DMS 273 (cell line): ENCODE measurements around the gene PPP1R17.

Source experiments
- DNase-seq: peaks from one replicate; lab custom pipeline; 2025; ENCODE audit not compliant: unreplicated experiment; lab: John Stamatoyannopoulos, UW

Gene PPP1R17

DNA sequence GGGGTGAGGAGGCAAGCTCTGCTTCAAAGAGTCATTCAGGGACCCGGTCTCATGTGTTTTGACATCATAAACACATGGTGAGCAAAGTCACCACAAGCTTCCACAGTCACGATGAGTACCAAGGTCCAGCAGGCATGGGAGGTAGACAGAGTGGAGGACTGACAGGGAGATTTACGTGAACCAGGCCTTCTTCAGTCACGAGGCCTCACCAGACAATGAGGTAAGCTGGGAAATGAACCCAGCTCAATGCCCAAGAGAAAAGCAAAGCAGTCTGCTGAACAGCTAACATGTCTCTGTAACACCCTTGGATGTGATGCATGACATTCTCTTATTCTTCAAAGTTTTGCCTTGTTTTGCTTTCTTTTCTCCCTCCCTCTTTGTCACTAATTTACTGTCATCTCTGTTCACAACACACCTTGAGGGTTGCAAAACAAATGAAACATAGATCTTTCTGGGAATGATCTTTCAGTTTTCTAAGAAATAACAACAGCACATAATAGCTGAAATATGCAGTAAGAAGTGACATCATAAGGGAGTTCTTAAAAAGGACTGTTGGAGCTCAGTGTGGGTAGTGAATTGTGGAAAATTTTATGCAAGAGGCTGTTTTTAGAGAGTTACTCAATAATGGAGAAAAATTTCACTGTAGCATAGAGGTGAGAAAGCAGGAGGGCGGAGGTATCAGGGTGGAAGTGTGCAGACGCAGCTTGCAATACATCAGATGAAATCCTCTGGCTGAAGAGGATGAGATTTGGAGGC lies 9.0 kb downstream of the PPP1R17 start:
- no peak for DNase-seq

DNA sequence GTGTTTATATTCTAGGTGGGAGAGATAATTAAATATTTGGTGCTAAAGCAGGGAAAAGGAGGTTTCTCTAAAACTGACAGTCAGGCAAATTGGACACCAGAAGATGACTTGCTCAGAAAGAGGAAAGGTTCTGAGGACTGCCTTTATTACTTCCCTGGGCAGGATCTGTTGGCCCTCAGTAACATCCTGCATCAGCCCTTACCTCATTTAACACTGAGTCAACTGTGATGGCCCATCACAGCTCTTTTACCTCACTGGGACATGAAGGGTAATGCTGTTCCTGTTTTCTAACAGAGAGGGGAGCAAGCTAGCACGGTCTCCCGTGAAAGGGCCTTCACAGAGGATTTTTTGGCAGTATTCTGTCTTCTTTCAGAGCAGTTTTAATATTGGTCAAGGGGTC lies 12.0 kb downstream of the PPP1R17 start:
- DNase-seq, result no peak

DNA sequence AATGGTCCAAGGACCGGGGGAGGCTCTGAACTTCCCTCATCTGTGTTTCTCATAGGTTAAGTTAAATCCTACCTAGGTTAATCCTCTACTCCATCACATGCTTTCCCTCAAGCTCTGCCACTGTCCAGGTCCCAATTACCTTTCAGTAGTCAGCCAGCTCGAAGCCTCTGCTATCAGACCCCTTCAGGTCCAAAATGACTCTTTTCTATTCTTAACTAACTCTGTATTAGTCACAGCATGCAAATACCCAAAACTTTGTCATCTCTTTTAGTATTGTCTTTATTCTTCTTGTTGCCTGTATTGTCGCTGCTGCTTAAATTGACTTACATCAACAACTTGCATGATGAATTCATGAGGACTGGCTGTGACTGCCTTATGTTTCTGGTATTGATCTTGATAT lies 15.3 kb downstream of the PPP1R17 start:
- DNase-seq, result no peak

DNA sequence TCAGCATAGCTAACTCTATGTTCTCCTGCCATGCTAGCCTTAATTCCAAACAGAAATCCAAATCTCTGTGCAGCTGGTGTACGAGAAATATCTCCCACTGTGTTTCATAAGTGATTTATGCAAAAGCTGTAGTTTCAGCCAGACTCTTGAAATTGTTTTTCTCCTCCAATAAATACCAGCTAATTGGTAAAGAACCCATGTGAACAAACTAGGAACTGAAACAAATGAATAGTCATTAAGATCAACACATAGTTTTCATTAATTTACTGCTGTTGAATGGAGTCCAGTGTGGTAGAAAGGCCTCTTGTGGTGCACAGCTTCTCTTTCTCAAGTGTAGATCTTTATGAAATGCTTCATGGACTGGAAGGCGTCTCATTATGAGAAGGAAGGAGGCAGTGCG lies 18.4 kb downstream of the PPP1R17 start:
- DNase-seq, result no peak

DNA sequence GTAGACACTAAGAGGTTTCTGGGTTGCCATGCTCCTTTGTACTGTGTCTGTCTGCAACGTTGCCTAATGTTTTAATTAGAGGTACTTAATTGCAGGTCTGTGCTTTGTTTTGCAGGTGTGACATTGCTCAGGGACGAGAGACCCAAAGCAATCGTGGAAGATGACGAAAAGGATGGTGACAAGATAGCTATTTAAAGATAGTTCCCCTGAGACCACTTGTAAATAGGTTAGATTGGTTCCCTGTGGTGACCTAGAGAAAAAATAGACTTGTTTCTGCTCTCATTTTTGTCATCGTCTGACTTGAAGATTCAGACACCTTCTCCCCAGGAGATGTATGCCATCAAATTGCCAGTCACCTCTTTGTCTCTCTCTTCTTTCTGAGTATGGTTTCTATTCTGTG lies 20.1 kb downstream of the PPP1R17 start:
- DNase-seq, result no peak

DNA sequence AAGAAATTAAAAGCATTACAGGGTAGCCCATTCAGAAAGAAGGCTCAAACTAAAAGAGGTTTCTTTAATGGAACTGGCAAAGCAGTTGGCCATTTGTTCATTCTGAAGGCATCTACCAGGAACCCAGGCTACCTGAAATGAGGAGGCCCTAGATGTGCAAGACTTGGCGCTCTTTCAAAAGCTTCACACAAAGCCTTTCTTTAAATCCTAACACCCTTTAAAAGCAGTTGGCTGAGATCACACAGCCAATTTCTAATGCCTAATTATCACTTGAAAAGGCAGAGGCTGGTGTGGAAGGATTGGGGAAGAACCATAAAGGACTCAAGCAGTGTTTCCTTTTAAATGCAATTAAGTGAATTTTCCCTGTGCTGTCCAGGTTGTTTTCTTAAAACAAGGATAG lies 23.2 kb downstream of the PPP1R17 start:
- DNase-seq, result peak; percentile 49

DNA sequence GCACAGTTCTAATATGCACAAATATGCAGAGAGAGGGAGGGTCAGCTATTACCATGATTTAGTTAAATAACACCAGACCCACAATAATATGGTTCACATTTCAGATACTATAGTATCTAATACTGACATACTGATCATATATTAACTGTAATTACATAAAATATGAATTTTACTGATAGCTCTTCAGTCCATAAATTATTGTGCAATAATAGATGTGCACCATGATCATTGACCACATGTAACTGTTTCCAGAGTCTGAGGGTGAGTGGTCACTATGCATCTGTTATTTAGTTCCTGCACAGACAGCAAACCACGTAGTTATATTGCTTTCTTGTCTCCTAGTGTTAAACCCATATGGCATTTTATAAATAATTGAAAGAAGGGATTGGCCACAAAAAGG lies 29.3 kb downstream of the PPP1R17 start:
- DNase-seq, result no peak

DNA sequence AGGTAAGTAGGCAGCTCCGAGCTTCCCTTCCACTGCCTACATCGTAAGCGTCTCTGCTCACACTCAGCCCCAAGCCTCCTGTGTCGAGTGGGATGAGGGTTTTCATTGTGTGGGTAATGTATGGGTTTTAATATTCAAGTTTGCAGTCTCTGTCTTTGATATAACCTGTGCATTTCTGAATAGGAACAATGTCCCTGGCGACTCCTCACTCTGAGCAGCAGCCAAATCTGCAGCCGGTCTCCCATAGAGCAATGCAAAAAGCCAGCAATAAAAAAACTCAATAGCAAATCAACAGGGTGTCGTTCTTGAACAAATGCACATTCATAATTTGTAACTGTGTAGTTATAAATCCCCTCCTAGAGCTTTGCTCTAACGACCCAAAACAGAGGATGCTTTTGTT lies 33.4 kb downstream of the PPP1R17 start:
- DNase-seq, result no peak

DNA sequence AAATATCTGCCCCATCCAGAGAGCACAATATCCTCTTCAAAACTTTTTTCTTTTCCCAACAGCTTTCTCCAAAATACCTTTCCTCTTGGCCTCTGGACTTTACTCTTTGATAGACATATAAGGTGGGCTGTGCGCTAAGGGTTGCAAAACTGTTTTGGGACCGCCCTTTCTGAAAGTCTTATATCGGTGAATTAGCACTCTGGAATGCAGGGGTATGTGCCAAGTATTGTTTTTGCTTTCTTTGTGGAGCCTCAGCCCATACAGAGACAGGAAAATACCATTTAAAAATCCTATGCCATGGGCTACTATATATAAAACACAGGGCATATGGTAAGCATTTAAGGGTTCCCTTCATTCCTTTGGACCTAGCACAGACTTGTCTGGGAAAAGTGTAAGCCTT lies 37.7 kb downstream of the PPP1R17 start:
- no peak for DNase-seq

DNA sequence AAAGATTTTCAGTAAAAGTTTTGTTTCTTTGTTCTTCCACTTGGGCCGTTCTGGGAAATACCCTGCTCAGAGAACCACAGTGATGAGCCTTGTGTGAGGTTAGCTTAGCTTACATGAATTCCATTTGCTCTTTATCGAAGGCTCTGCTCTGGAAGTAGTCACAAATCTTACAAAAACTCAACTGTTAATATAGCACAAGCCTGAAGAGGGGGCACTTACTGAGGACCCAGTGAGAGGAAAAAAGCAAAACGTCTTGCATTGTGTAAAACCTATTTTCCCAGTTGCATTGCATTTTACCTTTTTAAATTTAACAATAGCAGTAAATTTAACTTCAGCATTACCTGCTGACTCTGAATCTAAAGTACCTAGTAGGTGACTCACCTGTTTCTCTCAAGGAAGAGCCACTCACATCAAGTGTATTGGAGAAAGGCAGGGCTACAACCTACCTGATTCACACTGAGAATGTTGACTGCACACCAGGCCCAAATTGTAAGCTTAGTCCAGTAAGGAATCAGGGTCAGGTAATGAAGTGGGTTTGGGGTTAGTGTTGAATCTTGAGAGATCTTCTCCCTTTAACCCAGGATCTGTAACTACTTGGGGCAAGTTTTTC lies 42.3 kb downstream of the PPP1R17 start:
- peak; percentile 27 for DNase-seq

DNA sequence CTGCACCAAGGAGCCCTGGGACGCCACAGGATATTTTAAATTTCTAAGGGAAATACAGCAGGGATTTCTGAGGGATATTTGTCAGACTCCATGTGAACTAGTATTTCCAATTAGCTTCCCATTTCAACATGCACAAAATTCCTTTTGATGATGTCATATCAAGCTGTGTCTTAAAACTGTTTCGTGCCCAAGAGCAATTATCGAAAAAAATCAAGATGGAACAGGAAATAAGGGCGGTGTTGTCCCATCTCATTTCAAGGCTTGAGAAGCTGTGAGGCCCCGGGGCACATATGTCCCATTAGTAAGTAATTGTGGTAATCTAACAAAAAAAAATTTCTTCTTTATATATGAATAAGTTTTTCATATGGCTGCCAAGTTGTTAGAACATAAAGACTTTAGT lies 47.4 kb downstream of the PPP1R17 start:
- DNase-seq, result no peak

DNA sequence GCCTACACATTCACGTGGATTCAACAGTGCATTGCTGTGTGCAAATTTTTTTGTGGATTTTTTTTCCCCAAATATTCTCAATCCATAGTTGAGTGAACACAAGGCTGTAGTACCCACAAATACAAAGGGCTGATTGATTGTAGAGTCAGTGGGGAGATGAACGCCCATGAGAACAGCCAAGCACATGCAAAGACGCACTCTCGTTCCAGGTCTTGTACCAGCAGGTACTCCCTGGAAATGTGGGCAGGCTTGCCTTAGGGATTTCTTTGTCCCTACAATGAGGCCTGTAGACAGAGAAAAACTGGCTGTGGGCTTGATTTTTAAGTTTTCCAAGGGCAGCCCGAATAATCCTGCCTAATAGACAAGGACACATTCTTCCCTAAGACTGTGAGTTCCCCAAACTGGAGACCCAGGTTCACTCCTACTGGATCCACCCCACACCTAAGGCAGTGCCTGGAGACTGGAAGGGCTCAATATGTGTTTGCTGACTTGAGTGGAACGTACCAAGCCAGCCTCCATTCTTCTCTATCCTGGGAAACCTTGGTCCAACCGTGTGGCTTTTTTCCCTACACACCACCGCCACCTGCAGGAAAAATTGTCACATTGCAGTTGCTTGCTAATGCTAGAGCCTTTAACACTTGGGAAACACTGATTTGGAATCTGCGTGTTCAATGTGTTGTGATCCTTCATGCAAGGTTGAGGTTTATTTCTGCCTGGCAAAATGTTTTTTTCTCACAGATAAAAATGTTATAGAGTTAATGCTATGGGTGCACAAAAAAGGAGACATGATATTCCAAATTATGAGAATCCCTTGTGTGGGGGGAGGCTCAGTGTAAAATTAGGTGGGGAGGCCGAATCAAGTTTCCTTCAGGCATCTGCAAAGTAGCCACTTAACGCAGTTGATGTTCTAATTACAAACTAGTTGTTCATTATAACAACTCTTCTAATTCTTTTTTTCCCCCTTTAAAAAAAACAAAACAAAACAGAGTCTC lies 49.3 kb downstream of the PPP1R17 start:
- DNase-seq, result peak; percentile 94

DNA sequence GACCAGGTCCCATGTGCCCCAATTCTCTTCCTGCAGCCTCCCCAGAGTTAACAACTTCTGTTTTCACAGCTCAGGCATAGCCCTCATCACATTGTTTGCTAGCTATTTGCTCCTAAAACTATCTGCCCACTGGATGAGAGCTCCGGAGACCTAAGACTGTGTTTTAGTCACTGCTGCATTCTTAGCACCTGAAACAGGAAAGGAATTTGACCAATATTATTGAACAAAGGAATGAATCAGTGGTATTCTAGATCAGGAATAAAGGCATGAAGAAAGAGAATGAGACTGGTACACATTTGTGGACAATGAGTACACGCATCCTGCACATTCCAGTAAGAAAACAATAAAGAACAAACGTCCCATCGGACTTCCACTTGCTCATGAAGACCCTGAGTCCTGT lies 54.8 kb downstream of the PPP1R17 start:
- DNase-seq, result no peak

DNA sequence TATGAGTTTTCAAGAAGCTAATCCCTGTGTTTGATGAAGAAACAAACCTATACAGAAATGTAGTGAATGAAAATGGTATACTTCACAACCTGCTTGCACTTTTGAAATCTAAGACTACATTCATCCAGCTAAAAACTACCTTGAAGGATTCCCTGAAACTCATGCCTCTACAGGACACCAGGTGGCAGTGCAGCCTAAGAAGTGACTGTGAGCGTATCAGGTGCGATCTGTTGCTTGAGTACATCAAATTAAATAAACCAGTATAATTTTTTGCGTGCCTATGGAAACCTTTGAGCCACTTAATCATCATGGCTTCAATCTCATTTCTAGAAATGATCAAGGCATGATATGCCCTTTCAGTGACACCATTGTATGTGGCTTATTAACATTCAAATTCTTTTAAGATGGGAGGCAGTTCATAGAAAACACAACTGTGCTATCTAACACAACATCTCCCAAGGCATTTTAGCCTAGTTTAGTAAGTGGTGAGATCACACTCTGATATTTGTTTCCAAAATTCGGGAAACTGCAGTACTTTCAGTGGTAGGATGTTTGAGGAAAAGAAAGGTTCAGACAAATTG lies 57.4 kb downstream of the PPP1R17 start:
- peak; percentile 91 for DNase-seq

DNA sequence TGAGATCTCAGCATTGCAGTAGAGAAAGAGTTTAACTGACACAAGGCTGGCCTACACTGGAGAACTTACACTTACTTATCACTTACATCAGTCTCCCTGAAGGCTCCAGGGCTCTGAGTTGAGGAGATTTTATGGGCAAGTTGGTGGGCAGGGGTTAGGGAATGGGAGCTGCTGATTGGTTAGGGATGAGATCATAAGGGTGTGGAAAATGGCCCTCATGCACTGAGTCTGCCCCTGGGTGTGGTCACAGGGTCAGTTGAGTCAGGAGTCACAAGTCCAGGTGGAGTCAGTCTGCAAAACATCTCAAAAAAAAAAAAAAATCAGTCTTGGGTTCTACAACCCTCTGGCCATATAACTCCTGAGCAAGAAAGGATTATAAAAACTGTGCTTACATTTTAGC lies 60.5 kb downstream of the PPP1R17 start:
- DNase-seq, result no peak

DNA sequence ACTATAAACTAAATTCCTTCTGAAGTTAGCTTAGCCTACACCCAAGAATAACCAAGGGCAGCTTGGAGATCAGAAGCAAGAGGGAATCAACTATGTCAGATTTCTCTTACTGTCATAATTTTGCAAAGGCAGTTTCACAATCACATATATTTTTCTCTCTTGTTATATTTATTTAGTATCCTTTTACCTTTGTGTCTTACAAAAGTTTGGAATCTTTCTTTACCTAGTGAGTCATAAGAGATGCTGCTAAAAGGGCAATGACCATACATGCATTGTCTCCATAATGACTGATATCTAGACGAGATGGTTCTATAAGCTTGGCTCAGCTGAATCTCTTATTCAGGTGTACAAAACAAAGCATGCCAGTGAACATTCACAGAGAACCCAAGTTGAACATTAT lies 61.1 kb downstream of the PPP1R17 start:
- no peak for DNase-seq

DNA sequence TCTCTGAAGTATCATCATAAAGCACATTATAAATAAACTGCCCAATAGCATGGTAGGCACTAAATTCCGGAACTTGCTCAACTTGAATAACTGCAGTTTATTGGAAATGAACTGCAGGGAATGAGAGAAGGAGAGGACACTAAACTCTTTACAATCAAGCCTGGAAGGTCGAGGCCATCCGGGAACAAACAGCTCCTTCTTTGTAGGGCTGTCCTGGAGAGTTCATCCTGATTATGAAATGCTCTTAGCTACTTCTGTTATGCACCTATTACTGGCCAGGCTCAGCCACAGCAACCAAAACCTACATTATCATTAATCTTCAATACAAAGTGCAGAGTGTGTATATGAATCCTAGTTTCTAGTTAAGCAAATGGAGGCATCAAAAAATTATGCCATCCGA lies 64.7 kb downstream of the PPP1R17 start:
- DNase-seq, result no peak
